WTC11 (cell line): Measurements from ENCODE around the gene SMYD3.

ENCODE experiments used
- CBFB ChIP-seq: sonication (generic); formaldehyde crosslinking; IDR thresholded peaks from 2 replicates; pipeline ENCODE4 v1.8.1; 2022; ENCODE audit warnings: mild to moderate bottlenecking, low read depth, missing genetic modification reagents
- MXD4 ChIP-seq: fragments of 250-450 bp; sonication (Bioruptor Pico); IDR thresholded peaks from 2 replicates; pipeline ENCODE4 v1.8.0; 2021; ENCODE audit warnings: mild to moderate bottlenecking, moderate library complexity, borderline replicate concordance
- NR1H2 ChIP-seq: sonication (generic); formaldehyde crosslinking; IDR thresholded peaks from 2 replicates; pipeline ENCODE4 v1.9.0; 2021; ENCODE audit warnings: mild to moderate bottlenecking, moderate library complexity, missing genetic modification reagents
- NR2C2 ChIP-seq: sonication (generic); formaldehyde crosslinking; IDR thresholded peaks from 2 replicates; pipeline ENCODE4 v1.8.0; 2022; ENCODE audit warnings: mild to moderate bottlenecking, missing genetic modification reagents
- ZNF263 ChIP-seq: sonication (generic); formaldehyde crosslinking; IDR thresholded peaks from 2 replicates; pipeline ENCODE4 v1.8.1; 2022; ENCODE audit warnings: low read depth, mild to moderate bottlenecking, moderate library complexity, missing genetic modification reagents
- TF ChIP-seq, protein P1 (sequence below): sonication (generic); formaldehyde crosslinking; IDR thresholded peaks from 2 replicates; pipeline ENCODE4 v1.8.0; 2022; ENCODE audit warnings: mild to moderate bottlenecking, missing genetic modification reagents
- TF ChIP-seq, protein P2 (sequence below): sonication (generic); formaldehyde crosslinking; IDR thresholded peaks from 2 replicates; pipeline ENCODE4 v1.8.0; 2023; ENCODE audit warnings: mild to moderate bottlenecking, missing genetic modification reagents
- TF ChIP-seq, protein P3 (sequence below): sonication (generic); formaldehyde crosslinking; IDR thresholded peaks from 2 replicates; pipeline ENCODE4 v1.8.1; 2023; ENCODE audit warnings: mild to moderate bottlenecking, missing genetic modification reagents, moderate library complexity
- TF ChIP-seq, protein P4 (sequence below): fragments of 200-600 bp; IDR thresholded peaks from 2 replicates; pipeline ENCODE4 v1.8.0; 2022; ENCODE audit warnings: antibody characterized with exemption

DNA sequence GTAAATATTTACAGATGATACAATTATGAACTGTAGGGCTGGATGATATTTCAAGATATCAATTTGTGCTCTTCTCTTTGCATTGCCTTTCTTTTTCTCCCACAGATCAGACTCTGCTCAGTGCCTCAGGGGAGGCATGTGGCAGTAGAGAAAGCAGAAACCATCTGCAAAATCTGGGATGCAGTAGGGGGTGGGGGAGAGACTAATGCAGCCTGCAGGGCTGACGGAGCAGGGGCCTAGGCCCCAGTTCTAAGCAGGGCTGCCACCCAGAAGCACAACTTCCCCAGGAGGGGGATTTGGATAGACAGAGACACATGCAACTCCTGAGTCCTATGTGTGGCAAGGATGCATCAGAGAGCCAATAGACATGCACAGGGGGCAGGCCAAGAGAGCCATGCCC, 511.6 kb downstream of the SMYD3 start:
- TF ChIP-seq, protein P1, sequence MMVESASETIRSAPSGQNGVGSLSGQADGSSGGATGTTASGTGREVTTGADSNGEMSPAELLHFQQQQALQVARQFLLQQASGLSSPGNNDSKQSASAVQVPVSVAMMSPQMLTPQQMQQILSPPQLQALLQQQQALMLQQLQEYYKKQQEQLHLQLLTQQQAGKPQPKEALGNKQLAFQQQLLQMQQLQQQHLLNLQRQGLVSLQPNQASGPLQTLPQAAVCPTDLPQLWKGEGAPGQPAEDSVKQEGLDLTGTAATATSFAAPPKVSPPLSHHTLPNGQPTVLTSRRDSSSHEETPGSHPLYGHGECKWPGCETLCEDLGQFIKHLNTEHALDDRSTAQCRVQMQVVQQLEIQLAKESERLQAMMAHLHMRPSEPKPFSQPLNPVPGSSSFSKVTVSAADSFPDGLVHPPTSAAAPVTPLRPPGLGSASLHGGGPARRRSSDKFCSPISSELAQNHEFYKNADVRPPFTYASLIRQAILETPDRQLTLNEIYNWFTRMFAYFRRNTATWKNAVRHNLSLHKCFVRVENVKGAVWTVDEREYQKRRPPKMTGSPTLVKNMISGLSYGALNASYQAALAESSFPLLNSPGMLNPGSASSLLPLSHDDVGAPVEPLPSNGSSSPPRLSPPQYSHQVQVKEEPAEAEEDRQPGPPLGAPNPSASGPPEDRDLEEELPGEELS: no peak
- TF ChIP-seq, protein P2, sequence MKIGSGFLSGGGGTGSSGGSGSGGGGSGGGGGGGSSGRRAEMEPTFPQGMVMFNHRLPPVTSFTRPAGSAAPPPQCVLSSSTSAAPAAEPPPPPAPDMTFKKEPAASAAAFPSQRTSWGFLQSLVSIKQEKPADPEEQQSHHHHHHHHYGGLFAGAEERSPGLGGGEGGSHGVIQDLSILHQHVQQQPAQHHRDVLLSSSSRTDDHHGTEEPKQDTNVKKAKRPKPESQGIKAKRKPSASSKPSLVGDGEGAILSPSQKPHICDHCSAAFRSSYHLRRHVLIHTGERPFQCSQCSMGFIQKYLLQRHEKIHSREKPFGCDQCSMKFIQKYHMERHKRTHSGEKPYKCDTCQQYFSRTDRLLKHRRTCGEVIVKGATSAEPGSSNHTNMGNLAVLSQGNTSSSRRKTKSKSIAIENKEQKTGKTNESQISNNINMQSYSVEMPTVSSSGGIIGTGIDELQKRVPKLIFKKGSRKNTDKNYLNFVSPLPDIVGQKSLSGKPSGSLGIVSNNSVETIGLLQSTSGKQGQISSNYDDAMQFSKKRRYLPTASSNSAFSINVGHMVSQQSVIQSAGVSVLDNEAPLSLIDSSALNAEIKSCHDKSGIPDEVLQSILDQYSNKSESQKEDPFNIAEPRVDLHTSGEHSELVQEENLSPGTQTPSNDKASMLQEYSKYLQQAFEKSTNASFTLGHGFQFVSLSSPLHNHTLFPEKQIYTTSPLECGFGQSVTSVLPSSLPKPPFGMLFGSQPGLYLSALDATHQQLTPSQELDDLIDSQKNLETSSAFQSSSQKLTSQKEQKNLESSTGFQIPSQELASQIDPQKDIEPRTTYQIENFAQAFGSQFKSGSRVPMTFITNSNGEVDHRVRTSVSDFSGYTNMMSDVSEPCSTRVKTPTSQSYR (CRISPR knock-in tag): no peak
- TF ChIP-seq, protein P3, sequence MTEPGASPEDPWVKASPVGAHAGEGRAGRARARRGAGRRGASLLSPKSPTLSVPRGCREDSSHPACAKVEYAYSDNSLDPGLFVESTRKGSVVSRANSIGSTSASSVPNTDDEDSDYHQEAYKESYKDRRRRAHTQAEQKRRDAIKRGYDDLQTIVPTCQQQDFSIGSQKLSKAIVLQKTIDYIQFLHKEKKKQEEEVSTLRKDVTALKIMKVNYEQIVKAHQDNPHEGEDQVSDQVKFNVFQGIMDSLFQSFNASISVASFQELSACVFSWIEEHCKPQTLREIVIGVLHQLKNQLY (CRISPR knock-in tag): no peak
- no peak for TF ChIP-seq NR1H2 (CRISPR knock-in tag)
- no peak for TF ChIP-seq MXD4 (CRISPR knock-in tag)
- no peak for TF ChIP-seq NR2C2
- TF ChIP-seq CBFB (CRISPR knock-in tag): no peak
- TF ChIP-seq, protein P4, sequence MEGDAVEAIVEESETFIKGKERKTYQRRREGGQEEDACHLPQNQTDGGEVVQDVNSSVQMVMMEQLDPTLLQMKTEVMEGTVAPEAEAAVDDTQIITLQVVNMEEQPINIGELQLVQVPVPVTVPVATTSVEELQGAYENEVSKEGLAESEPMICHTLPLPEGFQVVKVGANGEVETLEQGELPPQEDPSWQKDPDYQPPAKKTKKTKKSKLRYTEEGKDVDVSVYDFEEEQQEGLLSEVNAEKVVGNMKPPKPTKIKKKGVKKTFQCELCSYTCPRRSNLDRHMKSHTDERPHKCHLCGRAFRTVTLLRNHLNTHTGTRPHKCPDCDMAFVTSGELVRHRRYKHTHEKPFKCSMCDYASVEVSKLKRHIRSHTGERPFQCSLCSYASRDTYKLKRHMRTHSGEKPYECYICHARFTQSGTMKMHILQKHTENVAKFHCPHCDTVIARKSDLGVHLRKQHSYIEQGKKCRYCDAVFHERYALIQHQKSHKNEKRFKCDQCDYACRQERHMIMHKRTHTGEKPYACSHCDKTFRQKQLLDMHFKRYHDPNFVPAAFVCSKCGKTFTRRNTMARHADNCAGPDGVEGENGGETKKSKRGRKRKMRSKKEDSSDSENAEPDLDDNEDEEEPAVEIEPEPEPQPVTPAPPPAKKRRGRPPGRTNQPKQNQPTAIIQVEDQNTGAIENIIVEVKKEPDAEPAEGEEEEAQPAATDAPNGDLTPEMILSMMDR: no peak
- no peak for TF ChIP-seq ZNF263
